Activated T-cell treated with anti-CD3 and anti-CD28 coated beads for 24 hours (primary cell): ENCODE data around the gene EGLN1.

Source experiments
- DNase-seq: peaks from one replicate; pipeline ENCODE4 v3.0.0-alpha.2; 2020; ENCODE audit warnings: low read depth

Gene EGLN1

DNA sequence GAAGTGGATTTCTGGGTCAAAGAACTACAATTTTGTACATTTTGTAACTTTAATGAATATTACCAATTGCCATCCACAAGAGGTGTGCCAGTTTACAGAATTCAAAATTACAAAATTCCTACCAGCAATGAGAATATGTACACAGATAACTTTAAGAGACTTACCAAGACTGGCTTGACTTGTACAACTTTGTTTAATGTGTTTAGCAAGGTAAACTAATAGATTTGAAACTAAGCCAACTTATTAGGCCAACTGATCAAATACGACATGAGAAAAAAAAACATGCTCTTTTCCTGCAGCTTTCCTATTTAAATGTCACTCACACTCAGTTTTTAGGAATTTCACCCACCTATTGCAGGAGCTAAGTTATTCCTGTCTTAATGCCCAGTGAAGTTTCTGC lies 95.8 kb downstream of the EGLN1 start:
- DNase-seq, result no peak

DNA sequence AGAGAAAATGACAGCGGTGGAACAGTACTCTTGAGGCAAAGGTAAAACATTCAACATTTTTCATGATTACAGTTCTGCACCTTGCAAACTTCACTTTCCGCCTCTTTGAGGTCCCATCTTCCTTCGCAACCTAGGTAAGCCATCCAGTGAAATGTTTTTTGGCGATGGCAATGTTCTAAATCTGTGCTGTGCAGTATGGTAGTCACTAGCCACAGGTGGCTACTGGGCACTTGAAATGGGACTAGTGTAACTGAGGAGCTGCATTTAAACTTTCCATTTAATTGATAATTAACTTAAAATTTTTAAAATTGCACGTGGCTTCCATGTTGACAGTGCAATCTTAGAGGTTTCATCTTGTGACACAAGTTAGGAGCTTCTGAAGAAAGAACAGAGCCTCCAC lies 97.4 kb downstream of the EGLN1 start:
- no peak for DNase-seq

DNA sequence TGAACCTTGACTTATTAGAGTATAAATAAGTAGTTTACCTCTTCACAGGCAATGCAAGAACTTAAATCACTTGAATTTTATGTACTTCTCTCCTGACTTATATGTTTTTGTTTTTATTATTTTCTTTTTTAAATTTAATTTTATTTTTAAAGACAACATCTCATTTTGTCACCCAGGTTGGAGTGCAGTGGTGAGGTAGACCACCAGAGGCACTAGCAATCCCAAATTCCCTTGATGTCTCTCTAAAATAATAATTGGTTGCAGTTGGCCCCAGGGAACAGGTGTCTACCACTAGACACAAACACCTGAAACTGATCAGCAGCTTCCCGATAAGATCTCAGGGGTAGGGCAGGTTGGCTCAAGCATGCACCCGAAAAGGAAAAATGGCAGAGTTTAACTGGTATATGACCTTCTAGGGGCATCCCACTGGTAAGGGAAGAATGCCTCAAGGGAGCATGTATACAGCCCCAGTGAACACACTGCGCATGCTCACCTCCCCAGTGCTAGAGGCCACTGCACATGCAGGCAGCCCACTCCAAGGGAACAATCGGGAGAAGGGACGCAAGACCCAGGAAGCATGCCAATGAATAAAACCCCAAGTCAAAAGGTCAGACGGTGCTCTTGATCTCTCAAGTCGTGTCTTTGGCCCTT lies 99.1 kb downstream of the EGLN1 start:
- DNase-seq, result no peak

DNA sequence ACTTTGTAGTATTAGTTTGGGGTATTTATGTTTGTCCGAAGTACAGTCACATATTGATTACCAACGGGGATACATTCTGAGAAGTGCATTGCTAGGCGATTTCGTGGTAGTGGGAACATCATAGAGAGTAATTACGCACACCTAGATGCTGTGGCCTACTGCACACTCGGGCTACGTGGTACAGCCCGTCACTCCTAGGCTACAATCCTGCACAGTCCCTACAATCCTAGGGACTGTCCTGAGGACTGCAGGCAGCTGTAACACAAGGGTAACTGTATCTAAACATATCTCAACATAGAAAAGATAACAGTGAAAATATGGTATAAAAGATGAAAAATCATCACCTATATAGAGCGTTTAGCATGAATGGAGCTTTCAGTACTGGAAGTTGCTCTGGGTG lies 103.0 kb downstream of the EGLN1 start:
- DNase-seq, result no peak

DNA sequence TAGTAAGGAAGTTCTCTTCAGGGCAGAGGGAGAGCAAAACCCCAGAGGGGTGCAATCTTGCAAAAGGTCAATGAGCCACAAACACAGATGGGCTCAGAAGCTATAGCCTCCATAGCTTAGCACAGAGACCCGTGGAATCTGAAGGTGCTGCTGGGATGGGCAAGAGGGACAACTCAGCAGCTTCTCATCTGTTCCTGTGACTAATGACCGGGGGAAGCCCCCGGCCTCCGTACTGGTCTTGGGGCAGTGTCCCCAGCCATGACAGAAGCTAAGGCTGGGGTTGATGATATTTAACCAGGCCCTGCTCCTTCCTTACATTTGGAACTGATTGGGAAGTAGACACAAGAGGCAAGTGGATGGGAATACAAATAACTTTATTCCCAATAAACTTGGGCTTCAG lies 103.5 kb downstream of the EGLN1 start:
- no peak for DNase-seq

DNA sequence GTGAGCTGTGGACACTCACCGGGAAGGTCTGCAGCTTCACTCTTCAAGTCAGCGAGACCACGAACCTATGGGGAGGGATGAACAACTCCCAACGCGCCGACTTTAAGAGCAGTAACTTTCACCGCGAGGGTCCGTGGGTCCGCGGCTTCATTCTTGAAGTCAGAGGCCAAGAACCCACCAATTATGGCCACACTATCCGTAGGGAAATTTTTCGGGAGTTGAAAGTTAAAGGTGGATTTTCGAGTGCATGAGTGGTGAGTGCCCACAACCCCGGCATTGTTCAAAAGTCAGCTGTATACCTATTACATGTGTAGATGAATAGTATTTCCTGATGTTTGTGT lies 104.1 kb downstream of the EGLN1 start:
- DNase-seq, result no peak

DNA sequence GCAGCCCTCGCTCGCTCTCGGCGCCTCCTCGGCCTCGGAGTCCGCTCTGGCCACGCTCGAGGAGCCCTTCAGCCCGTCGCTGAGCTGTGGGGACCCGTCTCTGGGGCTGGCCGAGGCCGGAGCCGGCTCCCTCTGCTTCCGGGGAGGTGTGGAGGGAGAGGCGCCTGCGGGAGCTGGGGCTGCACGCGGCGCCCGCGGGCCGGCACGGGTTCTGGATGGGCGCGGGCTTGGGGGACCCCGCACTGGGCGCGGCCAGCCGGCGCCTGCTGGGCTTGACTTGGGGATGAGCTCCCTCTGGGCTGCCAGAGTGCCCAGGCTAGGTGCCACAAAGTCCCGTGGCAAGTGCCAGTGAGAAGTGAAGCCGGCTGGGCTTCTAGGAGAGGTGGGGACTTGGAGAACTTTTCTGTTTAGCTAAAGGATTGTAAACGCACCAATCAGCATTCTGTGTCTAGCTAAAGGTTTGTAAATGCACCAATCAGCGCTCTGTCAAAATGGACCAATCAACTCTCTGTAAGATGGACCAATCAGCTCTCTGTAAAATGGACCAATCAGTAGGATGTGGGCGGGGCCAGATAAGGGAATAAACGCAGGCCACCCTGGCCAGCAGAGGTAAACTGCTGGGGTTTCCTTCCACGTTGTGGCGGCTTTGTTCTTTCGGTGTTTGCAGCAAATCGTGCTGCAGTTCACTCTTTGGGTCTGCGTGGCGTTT lies 104.6 kb downstream of the EGLN1 start:
- no peak for DNase-seq

DNA sequence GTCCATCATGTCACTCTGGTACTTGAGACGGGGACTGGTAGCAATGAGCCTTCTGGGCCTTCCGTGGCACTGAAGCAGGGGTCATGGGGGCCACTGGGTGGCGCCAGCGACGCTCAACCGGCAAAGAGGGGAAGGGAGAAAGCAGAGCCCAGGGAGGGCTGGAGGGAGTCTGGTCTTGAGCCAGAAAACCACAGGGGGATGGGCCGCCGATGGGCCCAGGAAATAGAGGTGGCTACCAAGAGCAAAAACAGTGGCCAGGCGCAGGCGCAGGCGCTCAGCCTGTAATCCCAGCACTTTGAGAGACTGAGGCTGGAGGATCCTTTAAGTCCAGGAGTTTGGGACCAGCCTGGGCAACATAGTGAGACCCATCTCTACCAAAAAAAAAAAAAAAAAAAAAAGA lies 106.2 kb downstream of the EGLN1 start:
- no peak for DNase-seq
